ENCODE results near the gene FXR2.
"Not testable (repeated sequence)": the region's sequence is repeated elsewhere in the genome, so short reads cannot be mapped to it uniquely, and the experiment has no call there.

The FXR2 gene

GRCh38 chr17:7614425-7615264, at the start of gene FXR2:
Gene FXR2, minus strand, starts transcription at chr17:7614897. Its CDS starts 365 bp downstream, at chr17:7614532.
- peak; percentile 100 for DNase-seq

DNA sequence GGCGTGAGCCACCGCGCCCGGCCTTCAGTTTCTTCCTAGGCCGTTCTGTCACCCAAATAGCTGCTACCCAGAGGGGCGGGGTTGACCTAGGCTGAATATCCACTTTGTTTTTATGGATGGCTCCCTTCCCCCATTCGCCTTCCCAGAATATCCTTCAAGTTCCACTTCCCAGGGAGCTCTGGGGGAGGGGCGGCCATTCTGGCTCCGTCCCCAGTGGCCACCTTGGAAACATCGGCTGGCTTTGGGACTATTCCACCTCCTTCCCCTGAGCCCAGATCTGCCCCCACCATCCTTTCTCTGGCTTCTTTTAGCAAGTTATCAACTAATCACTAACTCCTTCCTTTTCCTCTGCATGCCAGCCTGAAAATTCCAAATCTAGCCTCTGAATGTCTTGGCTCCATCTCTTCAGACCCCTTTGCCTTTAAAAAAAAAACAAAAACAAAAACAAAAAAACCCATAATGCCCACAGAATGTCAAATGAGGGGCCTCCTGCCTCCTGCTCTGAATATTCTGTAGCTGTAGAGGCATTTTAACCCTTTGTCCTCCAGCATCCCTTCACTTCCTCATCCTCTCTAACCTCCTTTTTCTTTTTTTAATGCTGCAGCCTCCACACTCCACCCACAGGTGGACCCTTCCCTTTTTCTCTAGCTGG, 42.4 kb upstream of the FXR2 start:
- peak; percentile 91 for DNase-seq

DNA sequence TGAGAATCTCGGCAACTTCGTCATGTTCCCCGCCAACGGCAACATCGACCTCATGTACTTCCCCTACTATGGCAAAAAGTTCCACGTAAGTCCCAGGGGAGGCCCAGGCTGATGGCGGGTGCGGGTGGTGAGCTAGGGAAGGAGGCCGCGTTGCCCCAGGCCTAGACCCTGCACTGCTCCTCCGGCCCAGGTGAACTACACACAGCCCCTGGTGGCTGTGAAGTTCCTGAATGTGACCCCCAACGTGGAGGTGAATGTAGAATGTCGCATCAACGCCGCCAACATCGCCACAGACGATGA, 40.8 kb upstream of the FXR2 start:
- no peak for DNase-seq

DNA sequence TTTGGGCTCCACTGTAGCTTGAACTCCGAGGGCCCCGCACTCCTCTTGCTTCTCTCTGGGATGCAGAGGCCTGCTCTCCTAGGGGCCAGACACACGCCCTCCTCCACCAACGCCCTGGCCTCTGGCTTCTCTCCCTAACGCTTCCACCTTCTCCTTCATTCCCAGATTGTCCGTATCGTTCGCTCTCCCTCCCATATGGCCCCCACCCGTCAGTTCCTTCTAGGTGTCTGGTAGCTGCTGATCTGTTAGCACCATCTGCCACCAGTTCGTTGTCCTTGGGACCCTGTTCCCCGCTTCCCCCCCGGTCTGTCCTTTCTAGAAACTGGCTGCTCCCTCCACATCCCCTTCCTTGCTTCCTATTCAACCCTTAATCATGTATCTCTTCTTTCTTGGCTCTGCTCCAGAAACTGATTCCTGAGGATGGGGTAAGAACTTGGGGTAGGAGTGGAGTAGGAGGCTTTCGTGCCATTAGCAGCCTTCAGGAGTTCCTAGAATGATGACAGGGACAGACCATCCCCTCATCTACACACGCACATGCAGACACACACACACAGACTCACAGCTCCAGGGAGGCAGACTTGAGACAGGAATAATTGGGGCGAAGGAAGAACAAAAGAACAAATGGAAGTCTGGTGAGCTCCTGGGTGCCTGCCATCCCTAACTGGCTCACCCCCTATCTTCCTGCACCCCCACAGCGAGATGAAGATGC, 40.3 kb upstream of the FXR2 start:
- no peak for DNase-seq

DNA sequence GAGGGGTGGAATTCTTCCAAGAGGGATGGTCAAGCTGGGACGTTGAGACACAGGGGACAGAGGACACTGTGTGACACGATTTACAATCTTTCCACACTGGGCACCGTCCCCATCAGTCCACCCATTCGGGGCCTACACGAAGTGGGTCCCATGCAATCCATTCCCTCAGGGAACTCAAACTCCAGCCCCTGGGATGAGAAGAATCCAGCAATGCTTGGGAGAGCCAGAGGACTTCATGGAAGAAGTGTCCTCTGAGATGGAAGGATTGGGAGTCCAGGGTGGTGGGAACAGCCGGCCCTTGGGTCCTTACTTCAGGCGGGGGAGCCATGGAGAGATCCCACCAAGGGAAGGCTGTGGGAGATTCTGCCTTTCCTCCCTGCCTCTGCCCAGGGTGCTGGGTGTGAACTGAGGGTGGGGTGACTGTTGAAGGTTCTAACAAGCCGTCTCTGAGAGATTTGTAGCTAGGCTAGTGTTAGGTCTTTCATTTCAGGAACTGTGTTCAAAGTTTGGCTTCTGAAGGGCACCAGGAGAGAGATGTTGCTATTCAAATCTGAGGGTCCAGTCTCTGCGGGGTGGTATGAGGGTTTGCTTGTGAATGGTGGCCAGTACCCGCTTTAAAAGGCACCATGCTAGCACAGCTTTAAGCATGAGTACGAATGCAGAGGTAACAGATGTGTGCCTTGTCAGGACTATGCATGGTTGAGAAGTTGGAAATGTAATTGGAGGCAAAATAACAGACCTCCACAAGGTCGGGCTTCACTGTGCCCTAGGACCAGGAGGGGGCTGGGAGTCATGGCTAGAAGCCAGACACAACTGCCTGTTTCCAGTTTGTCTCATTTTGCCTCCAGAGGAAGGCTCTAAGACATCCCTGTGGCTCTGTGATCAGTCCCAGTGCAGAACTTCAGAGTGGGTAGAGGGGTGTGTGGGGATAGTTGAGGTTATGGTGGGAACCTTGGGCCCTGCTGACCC, 38.0 kb upstream of the FXR2 start:
- no peak for DNase-seq

DNA sequence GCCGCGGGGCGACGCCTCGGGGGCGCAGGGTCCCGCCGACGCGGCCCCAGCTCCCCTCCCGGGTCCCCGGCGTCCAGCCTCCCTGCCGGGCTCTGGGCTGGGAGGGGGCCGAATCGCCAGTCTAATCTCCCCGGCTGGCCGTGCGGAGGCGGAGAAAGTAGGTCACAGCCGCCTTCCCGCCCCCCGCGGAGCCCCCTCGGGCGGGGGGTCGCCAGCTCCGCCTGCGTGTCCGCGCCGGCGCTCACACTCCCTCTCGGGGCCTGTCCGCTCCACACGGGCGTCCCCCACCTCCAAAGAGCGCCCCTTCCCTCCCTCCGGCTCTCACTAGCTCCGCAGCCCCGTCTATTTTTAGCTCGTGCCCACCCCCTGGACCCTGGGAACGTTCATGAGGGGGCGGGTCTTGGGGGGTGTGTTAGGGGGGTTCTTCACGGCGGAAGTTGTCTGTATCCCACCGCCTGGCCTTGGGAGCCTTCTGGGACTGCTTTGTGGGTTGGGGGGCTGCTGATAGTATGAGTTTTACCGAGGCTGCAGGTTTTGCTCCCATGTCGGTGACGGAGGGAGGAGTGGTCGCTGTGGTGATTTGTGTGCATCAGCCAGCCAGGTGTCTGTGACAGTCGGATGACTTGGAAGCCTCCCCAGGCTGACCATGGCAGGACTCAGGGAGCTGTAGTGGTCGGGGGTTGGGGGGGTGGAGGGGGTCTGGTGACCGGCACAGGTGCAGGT, 37.1 kb upstream of the FXR2 start:
- no peak for DNase-seq

- no peak for DNase-seq
These were observed 36.5 kb upstream of the FXR2 start for GRCh38 chr17:7651097-7651664.

GRCh38 chr17:7650509-7651096, 35.9 kb upstream of the FXR2 start, which contains the start of gene ATP1B2:
Gene ATP1B2, plus strand, starts transcription at chr17:7650926. Its CDS starts 593 bp downstream, at chr17:7651519.
- peak; percentile 94 for DNase-seq

DNA sequence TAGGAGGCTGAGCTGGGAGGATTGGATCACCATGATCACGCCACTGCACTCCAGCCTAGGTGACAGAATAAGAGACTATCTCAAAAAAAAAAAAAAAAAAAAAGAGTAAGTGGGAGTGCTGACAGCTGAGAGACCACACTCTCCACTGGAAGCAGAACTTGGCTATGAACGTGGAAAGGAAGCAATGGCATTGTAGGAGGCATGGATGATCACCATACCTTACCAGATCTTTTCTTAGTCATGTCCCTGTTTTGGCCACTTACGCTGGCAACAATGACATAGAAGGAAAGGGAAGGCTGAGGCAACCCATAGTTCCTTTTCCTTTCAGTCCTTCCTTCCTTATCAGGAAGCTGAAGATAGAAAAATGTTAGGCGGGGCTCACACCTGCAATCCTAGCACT, 32.3 kb upstream of the FXR2 start:
- DNase-seq = no peak

GRCh38 chr17:7646457-7646856, 31.8 kb upstream of the FXR2 start:
- no peak for DNase-seq

GRCh38 chr17:7644775-7645174, 30.1 kb upstream of the FXR2 start:
- no peak for DNase-seq

- DNase-seq = not testable (repeated sequence)
These were observed 26.9 kb upstream of the FXR2 start for GRCh38 chr17:7641635-7642034.

- DNase-seq = no peak
These were observed 26.1 kb upstream of the FXR2 start for GRCh38 chr17:7640783-7641182.

DNA sequence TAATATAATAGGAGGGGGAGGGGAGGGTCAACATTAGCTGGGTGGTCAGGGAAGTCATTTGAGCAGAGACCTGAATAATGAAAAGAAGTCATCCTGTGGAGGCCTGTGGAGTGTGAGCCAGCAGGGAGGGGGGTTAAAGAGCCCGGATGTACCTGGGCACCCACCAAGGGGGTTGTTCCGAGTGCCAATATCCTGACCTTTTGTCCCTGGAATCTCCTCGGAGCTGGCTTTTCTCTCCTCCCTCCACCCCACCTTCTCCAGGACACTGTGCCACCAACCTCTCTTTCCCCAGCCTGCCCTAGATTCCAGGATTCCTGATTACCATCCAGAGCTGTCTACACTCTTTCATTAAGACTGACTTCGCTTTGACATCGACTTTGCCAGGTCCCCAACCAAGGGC, 21.5 kb upstream of the FXR2 start:
- DNase-seq = no peak

GRCh38 chr17:7634384-7634783, 19.7 kb upstream of the FXR2 start:
- DNase-seq = peak; percentile 92

DNA sequence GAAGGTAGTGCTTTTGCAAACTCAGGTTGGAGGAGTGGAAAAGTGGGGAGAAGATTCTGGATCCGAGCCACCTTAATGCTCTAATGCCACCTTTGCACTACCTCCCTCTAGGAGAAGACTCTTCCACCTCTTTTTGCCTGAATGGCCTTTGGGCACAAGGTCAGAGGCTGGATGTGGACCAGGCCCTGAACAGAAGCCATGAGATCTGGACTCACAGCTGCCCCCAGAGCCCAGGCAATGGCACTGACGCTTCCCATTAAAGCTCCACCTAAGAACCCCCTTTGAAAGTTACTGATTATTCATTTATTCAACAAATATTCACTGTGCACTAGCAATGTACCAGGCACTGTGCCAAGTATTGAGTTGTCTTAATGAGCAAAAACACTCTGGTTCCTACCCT, 18.4 kb upstream of the FXR2 start:
- DNase-seq = no peak

- peak; percentile 81 for DNase-seq
These were observed 17.8 kb upstream of the FXR2 start for GRCh38 chr17:7632492-7632894.

DNA sequence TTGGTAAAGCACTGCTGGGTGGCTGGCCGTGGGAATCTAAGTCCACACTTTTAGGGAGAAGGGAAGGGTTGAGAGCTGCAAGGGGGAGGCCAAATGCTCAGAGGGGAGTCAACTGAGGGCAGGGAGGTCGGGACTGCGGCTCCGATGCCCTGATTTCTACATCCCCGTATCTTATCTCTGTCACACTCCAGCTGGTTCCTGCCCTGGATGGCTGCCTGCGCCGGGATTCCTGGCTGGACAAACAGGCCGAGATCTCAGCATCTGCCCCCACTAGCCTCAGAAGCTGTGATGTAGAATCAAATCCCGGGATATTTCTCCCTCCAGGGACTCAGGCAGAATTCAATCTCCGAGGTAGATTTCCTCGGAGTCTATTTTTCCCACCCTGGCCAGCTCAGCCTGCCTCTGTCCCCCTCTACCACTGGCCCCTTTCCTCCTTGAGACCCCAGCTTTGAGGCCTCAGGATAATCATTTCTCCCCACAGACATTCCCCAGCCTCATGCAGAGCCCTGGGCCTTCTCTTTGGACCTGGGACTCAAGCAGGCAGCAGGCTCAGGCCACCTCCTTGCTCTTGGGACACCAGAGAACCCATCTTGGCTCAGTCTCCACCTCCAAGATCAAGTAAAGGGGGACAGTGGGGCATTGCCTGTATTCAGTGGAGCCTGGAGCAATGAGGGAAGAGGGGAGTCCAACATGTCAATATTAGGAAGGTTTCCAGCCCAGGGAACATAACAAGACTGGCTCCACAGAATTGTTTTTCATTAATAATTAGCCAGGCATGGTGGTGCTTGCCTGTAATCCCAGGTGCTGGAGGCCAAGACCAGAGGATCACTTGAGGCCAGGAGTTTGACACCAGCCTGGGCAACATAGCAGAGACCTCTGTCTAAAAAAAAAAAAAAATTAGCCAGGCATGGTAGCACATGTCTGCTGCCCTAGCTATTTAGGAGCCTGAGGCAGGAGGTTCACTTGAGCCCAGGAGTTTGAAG, 17.0 kb upstream of the FXR2 start:
- no peak for DNase-seq

DNA sequence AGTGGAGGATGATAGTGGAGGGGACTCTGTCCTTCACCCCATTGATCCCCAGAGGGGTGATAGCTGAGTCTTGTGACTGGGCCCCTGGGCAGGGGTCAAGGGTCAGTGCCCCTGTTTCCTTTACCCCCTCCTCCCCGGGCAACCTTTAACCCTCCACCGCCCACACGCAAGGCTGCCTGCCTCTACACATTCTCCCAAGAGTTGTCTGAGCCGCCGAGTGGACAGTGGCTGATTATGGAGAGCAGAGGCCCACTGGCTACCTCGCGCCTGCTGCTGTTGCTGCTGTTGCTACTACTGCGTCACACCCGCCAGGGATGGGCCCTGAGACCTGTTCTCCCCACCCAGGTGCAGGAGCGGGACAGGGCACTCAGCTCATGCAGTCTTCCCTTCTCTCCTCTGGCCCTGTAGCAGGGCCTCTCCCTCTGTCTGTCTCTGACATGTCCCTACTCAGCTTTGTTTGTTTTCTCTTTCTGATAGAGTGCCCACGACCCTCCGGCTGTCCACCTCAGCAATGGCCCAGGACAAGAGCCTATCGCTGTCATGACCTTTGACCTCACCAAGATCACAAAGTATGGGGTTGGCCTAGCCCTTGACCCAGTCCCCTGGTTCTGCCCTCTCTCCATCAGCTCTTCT, 15.4 kb upstream of the FXR2 start, which contains the start of gene SHBG:
Gene SHBG, plus strand, starts transcription at position 197 of the 633 bp plus-strand sequence. Its CDS starts 38 bp downstream, at position 235.
- no peak for DNase-seq
